Measurements from ENCODE around the gene SPI1.

Gene SPI1

DNA sequence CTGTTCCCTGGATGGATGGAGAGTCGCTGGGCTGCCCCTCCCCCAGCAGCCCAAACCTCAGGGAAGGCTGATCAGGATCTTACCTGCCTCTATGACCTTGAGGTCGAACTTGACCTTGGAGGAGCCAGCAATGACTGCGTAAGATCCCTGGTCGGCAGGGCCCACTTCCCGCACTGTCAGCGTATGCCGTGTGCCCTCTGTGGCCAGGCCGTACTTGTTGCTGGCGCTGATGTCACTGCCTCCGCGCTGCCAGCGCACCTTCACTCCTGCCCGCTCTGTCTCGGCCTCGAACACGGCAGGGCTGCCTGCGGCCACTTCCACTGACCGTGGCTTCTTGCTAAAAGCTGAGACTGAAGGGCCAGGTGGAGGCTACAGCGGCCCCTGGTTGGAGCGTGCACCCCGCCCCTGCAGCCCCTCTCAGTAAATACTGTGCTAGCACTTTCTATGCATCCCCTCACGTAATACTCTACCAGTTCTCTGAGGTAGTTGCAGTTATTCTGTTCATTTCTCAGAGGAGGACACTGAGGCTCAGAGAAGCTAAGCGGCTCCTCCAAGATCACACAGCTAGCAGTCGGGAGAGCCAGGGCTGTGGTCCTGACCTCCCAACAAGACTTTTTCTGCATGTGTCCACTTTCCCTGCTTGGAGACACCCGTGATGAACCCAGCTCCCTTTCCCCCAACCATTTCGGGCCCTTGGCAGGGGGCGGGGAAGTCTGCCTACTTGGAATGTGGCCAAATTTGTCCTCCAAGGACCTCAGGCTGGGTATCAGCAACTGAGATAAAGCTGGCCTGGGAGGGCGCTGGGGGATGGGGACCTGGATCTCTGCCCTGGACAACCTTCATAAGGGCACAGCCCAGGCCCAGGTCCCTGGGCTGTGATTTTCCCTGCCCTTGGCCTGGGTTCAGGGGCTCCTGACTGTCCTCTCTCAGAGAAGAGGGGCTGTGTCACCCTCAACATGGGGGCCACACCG, 26.9 kb downstream of the SPI1 start:
- no peak overlapping the region for H3K4me3 ChIP-seq (ENCODE audit: low read length)
- no peak for DNase-seq (ENCODE audit: low read depth)
- TF ChIP-seq, protein P1, sequence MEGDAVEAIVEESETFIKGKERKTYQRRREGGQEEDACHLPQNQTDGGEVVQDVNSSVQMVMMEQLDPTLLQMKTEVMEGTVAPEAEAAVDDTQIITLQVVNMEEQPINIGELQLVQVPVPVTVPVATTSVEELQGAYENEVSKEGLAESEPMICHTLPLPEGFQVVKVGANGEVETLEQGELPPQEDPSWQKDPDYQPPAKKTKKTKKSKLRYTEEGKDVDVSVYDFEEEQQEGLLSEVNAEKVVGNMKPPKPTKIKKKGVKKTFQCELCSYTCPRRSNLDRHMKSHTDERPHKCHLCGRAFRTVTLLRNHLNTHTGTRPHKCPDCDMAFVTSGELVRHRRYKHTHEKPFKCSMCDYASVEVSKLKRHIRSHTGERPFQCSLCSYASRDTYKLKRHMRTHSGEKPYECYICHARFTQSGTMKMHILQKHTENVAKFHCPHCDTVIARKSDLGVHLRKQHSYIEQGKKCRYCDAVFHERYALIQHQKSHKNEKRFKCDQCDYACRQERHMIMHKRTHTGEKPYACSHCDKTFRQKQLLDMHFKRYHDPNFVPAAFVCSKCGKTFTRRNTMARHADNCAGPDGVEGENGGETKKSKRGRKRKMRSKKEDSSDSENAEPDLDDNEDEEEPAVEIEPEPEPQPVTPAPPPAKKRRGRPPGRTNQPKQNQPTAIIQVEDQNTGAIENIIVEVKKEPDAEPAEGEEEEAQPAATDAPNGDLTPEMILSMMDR (IDR thresholded peaks at IDR 0.05; ENCODE audit: insufficient read depth, low read depth, low read length, missing control alignments) = no peak

DNA sequence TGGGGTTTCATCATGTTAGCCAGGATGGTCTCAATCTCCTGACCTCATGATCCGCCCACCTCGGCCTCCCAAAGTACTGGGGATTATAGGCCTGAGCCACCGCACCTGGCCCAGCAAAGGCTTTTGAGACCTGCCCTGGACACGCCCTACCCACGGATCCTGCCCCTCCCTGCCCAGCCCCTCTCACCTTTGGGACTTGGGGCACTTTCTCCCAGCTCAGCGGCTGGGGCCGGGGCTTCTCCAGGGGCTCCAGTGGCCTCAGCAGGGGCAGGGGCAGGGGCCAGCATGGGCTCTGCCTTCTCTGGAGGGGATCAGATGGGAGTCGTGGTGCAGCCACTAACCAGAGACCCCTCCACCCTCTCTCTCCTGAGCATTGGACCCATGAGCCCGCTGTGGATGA, 28.0 kb downstream of the SPI1 start:
- no peak for DNase-seq (ENCODE audit: low read depth)
- TF ChIP-seq, protein P1 (IDR thresholded peaks at IDR 0.05; ENCODE audit: insufficient read depth, low read depth, low read length, missing control alignments) = no peak
- H3K4me3 ChIP-seq (ENCODE audit: low read length) = no peak overlapping the region

DNA sequence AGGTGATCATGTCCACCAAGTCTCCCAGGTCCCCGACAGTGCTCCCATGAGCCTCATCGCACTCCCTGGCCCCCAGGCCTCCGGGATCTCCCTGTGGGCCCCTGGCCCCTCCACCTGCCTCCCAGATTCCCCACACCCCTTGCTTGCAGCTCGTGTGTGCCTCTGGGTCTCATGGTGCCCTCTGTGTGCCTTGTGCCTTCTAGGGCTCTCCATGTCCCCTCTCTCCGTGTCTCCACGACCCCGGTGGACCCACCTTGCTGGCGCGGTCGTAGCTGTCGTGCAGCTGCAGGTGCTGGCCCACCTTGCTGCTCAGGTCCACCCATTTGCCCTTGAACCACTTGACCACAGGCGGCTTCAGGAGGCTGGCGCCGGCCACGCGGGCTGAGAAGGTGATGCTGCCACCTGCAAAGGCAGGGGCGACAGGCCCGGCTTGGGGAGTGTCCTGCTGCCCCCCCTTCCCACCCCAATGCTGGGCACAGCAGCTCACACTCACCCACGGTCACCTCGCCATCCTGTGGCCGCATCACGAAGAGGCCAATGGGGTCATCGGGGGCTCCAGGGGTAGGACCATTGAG, 28.7 kb downstream of the SPI1 start:
- DNase-seq (ENCODE audit: low read depth) = no peak
- TF ChIP-seq, protein P1 (IDR thresholded peaks at IDR 0.05; ENCODE audit: insufficient read depth, low read depth, low read length, missing control alignments) = no peak
- no peak overlapping the region for H3K4me3 ChIP-seq (ENCODE audit: low read length)

DNA sequence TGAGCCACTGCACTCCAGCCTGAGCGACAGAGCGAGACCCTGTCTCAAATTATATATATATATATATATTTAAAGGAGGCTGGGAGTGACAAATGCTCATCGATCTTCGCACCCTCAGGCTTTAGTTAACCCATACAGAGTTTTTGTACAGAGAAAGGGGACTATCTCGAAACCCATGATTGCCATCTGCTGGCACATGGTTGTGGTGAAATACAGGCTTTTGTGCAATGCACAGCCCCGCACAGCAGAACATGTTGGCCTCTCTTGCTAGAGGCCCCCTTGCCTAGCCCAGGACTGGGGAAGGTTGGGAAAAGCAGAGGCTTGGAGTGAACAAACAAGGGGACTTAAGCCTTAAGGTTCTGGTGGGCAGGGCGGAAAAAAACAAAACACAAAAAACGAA, 29.5 kb downstream of the SPI1 start:
- TF ChIP-seq, protein P1 (IDR thresholded peaks at IDR 0.05; ENCODE audit: insufficient read depth, low read depth, low read length, missing control alignments) = peak; percentile 26
- H3K4me3 ChIP-seq (ENCODE audit: low read length) = no peak overlapping the region
- DNase-seq (ENCODE audit: low read depth) = peak; percentile 13

DNA sequence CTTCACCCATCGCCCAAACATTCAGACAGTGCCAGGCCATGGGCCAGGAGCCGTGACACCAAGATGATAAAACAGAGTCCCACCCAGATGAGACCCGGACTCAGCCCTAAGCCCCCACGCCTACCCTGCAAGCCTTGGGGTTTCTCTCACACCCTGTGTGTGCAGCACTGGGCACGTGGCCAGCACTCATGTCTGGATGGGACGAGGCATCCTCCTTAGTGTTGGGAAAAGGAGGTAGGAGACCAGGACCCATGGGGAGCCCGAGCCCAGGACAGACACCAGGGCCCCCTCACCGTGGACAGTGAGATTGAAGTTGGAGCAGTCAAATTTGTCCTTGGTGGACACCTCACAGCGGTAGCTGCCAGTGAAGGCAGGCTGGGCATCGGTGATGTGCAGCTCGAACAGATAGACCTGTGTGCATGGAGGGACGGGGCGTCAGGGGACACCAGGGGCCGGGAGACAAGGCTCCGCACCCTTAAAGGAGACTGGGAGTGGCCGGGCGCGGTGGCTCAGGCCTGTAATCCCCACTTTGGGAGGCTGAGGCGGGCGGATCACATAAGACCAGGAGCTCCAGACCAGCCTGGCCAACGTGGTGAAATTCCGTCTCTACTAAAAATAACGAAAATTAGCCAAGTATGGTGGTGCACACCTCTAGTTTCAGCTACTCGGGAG, 30.1 kb downstream of the SPI1 start:
- TF ChIP-seq, protein P1 (IDR thresholded peaks at IDR 0.05; ENCODE audit: insufficient read depth, low read depth, low read length, missing control alignments) = no peak
- no peak overlapping the region for H3K4me3 ChIP-seq (ENCODE audit: low read length)
- no peak for DNase-seq (ENCODE audit: low read depth)

DNA sequence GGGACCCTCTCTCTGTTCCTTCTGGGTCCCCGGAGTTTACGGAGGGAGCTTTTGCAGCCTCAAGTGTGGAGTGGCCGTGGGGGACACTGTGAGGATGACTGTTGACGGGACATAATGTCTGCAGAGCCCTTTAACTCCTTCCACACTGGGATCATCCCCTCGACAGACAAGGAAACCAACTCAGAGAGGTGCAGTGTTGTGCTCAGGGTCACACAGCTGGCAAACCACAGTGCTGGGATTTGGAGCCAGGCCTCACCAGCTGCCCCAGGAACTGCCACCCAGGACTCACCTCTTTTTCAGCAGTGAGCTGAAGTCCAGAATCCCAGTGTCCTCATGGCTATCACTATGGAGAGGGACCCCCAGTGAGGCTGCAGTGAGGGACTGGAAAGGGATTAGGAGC, 31.2 kb downstream of the SPI1 start:
- no peak overlapping the region for H3K4me3 ChIP-seq (ENCODE audit: low read length)
- TF ChIP-seq, protein P1 (IDR thresholded peaks at IDR 0.05; ENCODE audit: insufficient read depth, low read depth, low read length, missing control alignments) = no peak
- DNase-seq (ENCODE audit: low read depth) = no peak

All from epithelial cell of esophagus (primary cell).